Measurements from ENCODE around the gene RPAIN. TPM values are rescaled to one million over a fixed set of nuclear protein-coding genes. Genes with fewer than 3 reads are reported as not detected.

The RPAIN gene
- total RNA-seq, 1 experiment from 2014 or later = 36.7 TPM

GRCh38 chr17:5466295-5466694 lies 46.3 kb downstream of the RPAIN start:
- intact Hi-C loops (cut with micrococcal nuclease; ENCODE audit: unreplicated experiment) (no loop called here), in situ Hi-C loops (cut with HindIII; ENCODE audit: low pct_unique_long_range_greater_than_20kb, low sequenced_read_pairs) (no loop called here)
- Histone ChIP-seq H3K4me3 (ENCODE audit: low read depth in 2 of 2, low read length in 2 of 2) (no peak overlapping the region), H3K27ac (ENCODE audit: low read length) (no peak overlapping the region), H3K4me1 (ENCODE audit: control insufficient read depth, insufficient read depth, low read length) (peaks cover 11% of the 10 kb centered on the region), H3K27me3 (ENCODE audit: control insufficient read depth, insufficient read depth, low read length) (no peaks in the 10 kb centered on the region), H3K9me3 (ENCODE audit: control insufficient read depth, insufficient read depth, low read depth, low read length) (no peaks in the 10 kb centered on the region), H3K36me3 (ENCODE audit: control insufficient read depth, insufficient read depth, low read length) (peaks cover 7% of the 10 kb centered on the region)
- no TSS peak for BruUV-seq (replicated peaks)
- ChIA-PET POLR2A (no interaction called here), CTCF (no interaction called here)
- no peak for TF ChIP-seq POLR2AphosphoS5 (IDR thresholded peaks at IDR 0.05; ENCODE audit: low read depth, low read length)
- ATAC-seq = no peak
- no peak for DNase-seq (ENCODE audit: low read depth, low spot score)

- no peak for ATAC-seq
- CTCF ChIA-PET = no interaction called here
Observed at GRCh38 chr17:5467416-5467815, 47.4 kb downstream of the RPAIN start.

GRCh38 chr17:5468075-5468473 lies 48.1 kb downstream of the RPAIN start:
- Histone ChIP-seq H3K27ac (ENCODE audit: low read length) (peak overlapping the region; percentile 88), H3K27me3 (ENCODE audit: control insufficient read depth, insufficient read depth, low read length) (no peaks in the 10 kb centered on the region), H3K36me3 (ENCODE audit: control insufficient read depth, insufficient read depth, low read length) (peaks cover 5% of the 10 kb centered on the region), H3K4me3 (ENCODE audit: low read depth in 2 of 2, low read length in 2 of 2) (peak overlapping the region; percentile 84 to 93), H3K4me1 (ENCODE audit: control insufficient read depth, insufficient read depth, low read length) (peaks cover 11% of the 10 kb centered on the region), H3K9me3 (ENCODE audit: control insufficient read depth, insufficient read depth, low read depth, low read length) (no peaks in the 10 kb centered on the region)
- in situ Hi-C loops (cut with HindIII; ENCODE audit: low pct_unique_long_range_greater_than_20kb, low sequenced_read_pairs) = no loop called here
- DNase-seq (ENCODE audit: low read depth, low spot score) (no peak), ATAC-seq (peak; percentile 18; the same call in 1 of the 2 replicates)
- no TSS peak for BruUV-seq (replicated peaks)
- intact Hi-C loops (cut with micrococcal nuclease; ENCODE audit: unreplicated experiment) = no loop called here
- ChIA-PET CTCF (no interaction called here), POLR2A (no interaction called here)
- TF ChIP-seq, protein P1, sequence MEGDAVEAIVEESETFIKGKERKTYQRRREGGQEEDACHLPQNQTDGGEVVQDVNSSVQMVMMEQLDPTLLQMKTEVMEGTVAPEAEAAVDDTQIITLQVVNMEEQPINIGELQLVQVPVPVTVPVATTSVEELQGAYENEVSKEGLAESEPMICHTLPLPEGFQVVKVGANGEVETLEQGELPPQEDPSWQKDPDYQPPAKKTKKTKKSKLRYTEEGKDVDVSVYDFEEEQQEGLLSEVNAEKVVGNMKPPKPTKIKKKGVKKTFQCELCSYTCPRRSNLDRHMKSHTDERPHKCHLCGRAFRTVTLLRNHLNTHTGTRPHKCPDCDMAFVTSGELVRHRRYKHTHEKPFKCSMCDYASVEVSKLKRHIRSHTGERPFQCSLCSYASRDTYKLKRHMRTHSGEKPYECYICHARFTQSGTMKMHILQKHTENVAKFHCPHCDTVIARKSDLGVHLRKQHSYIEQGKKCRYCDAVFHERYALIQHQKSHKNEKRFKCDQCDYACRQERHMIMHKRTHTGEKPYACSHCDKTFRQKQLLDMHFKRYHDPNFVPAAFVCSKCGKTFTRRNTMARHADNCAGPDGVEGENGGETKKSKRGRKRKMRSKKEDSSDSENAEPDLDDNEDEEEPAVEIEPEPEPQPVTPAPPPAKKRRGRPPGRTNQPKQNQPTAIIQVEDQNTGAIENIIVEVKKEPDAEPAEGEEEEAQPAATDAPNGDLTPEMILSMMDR (IDR thresholded peaks at IDR 0.05) = no peak
- TF ChIP-seq SIN3A (IDR thresholded peaks at IDR 0.05; ENCODE audit: borderline replicate concordance, insufficient read depth, low read depth, low read length) (no peak), TCF7L2 (IDR thresholded peaks at IDR 0.05; ENCODE audit: low read depth, low read length) (no peak), POLR2AphosphoS5 (IDR thresholded peaks at IDR 0.05; ENCODE audit: low read depth, low read length) (no peak)
- TF ChIP-seq, protein P2, sequence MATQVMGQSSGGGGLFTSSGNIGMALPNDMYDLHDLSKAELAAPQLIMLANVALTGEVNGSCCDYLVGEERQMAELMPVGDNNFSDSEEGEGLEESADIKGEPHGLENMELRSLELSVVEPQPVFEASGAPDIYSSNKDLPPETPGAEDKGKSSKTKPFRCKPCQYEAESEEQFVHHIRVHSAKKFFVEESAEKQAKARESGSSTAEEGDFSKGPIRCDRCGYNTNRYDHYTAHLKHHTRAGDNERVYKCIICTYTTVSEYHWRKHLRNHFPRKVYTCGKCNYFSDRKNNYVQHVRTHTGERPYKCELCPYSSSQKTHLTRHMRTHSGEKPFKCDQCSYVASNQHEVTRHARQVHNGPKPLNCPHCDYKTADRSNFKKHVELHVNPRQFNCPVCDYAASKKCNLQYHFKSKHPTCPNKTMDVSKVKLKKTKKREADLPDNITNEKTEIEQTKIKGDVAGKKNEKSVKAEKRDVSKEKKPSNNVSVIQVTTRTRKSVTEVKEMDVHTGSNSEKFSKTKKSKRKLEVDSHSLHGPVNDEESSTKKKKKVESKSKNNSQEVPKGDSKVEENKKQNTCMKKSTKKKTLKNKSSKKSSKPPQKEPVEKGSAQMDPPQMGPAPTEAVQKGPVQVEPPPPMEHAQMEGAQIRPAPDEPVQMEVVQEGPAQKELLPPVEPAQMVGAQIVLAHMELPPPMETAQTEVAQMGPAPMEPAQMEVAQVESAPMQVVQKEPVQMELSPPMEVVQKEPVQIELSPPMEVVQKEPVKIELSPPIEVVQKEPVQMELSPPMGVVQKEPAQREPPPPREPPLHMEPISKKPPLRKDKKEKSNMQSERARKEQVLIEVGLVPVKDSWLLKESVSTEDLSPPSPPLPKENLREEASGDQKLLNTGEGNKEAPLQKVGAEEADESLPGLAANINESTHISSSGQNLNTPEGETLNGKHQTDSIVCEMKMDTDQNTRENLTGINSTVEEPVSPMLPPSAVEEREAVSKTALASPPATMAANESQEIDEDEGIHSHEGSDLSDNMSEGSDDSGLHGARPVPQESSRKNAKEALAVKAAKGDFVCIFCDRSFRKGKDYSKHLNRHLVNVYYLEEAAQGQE (IDR thresholded peaks at IDR 0.05; ENCODE audit: insufficient read depth in 1 of 2, low read depth in 2 of 2, low read length in 1 of 2) = no peak

More at GRCh38 chr17:5467416-5467815, 47.4 kb downstream of the RPAIN start:
- Histone ChIP-seq H3K36me3 (ENCODE audit: control insufficient read depth, insufficient read depth, low read length) (peaks cover 7% of the 10 kb centered on the region), H3K4me1 (ENCODE audit: control insufficient read depth, insufficient read depth, low read length) (peaks cover 11% of the 10 kb centered on the region), H3K9me3 (ENCODE audit: control insufficient read depth, insufficient read depth, low read depth, low read length) (no peaks in the 10 kb centered on the region), H3K27me3 (ENCODE audit: control insufficient read depth, insufficient read depth, low read length) (no peaks in the 10 kb centered on the region), H3K4me3 (ENCODE audit: low read depth in 2 of 2, low read length in 2 of 2) (peak overlapping the region; percentile 84 to 93), H3K27ac (ENCODE audit: low read length) (peak overlapping the region; percentile 88)
- no peak for TF ChIP-seq POLR2AphosphoS5 (IDR thresholded peaks at IDR 0.05; ENCODE audit: low read depth, low read length)
- TF ChIP-seq SIN3A (IDR thresholded peaks at IDR 0.05; ENCODE audit: borderline replicate concordance, insufficient read depth, low read depth, low read length) = no peak
- TF ChIP-seq, protein P2 (IDR thresholded peaks at IDR 0.05; ENCODE audit: insufficient read depth in 1 of 2, low read depth in 2 of 2, low read length in 1 of 2) = no peak
- TF ChIP-seq TCF7L2 (IDR thresholded peaks at IDR 0.05; ENCODE audit: low read depth, low read length) = no peak
- POLR2A ChIA-PET = no interaction called here
- intact Hi-C loops (cut with micrococcal nuclease; ENCODE audit: unreplicated experiment) (no loop called here), in situ Hi-C loops (cut with HindIII; ENCODE audit: low pct_unique_long_range_greater_than_20kb, low sequenced_read_pairs) (no loop called here)
- BruUV-seq (replicated peaks) = no TSS peak
- no peak for DNase-seq (ENCODE audit: low read depth, low spot score)

All from Panc1 (cell line).